ENCODE measurements around the gene SHISA5.

- no peak for TF ChIP-seq CTCF (IDR thresholded peaks at IDR 0.05; ENCODE audit: borderline replicate concordance, extremely low read depth, low read length, poor library complexity, severe bottlenecking)
- TF ChIP-seq EZH2 (IDR thresholded peaks at IDR 0.05; ENCODE audit: borderline replicate concordance, low read depth, low read length, severe bottlenecking), result no peak
These were observed 1.9 kb downstream of the SHISA5 start for GRCh38 chr3:48502121-48502520.
